Endodermal cell (in vitro differentiated cells): ENCODE measurements around the gene MRFAP1L1. TPM values are rescaled to one million over a fixed set of nuclear protein-coding genes. Genes with fewer than 3 reads are reported as not detected.
A peak's percentile ranks its signal among the peaks of the same experiment; 100 is the strongest.

ENCODE experiments used
- DNase-seq: peaks from one replicate; pipeline ENCODE4 v3.0.0-alpha.2; 2017
- H3K27ac ChIP-seq: 2 replicates; pipeline ENCODE4 v1.5.1; 2013; ENCODE audit warnings: mild to moderate bottlenecking, low read depth, low read length, moderate library complexity
- H3K27me3 ChIP-seq: 2 replicates; pipeline ENCODE4 v1.6.1; 2013; ENCODE audit warnings: mild to moderate bottlenecking, low read length, moderate library complexity; ENCODE audit not compliant: insufficient read depth, control insufficient read depth, poor library complexity, severe bottlenecking
- H3K36me3 ChIP-seq: 2 replicates; pipeline ENCODE4 v1.7.0; 2013; ENCODE audit warnings: mild to moderate bottlenecking, low read length, moderate library complexity; ENCODE audit not compliant: control insufficient read depth, insufficient read depth
- H3K4me1 ChIP-seq: one replicate; pipeline ENCODE4 v1.7.0; 2013; ENCODE audit warnings: low read length; ENCODE audit not compliant: control insufficient read depth, insufficient read depth
- H3K4me3 ChIP-seq: 2 replicates; pipeline ENCODE4 v1.5.1; 2013; ENCODE audit warnings: mild to moderate bottlenecking, low read length, moderate library complexity
- H3K9ac ChIP-seq: 2 replicates; pipeline ENCODE4 v1.6.1; 2013; ENCODE audit warnings: mild to moderate bottlenecking, low read length, moderate library complexity; ENCODE audit not compliant: poor library complexity, severe bottlenecking; ENCODE audit errors: extremely low read depth
- H3K9me3 ChIP-seq: 2 replicates; pipeline ENCODE4 v1.6.1; 2013; ENCODE audit warnings: mild to moderate bottlenecking, low read length, moderate library complexity; ENCODE audit not compliant: control insufficient read depth
- H3K27ac Mint-ChIP-seq: 2 replicates; pipeline ENCODE4 v1.8.0; 2020; ENCODE audit warnings: mixed read lengths
- H3K27me3 Mint-ChIP-seq: 2 replicates; pipeline ENCODE4 v1.8.0; 2021; ENCODE audit warnings: mild to moderate bottlenecking, mixed read lengths; ENCODE audit not compliant: insufficient read depth
- H3K36me3 Mint-ChIP-seq: 2 replicates; pipeline ENCODE4 v1.8.0; 2020; ENCODE audit warnings: low read depth, mixed read lengths
- H3K4me1 Mint-ChIP-seq: 2 replicates; pipeline ENCODE4 v1.8.0; 2020; ENCODE audit warnings: mixed read lengths
- H3K4me3 Mint-ChIP-seq: 2 replicates; pipeline ENCODE4 v1.8.0; 2020; ENCODE audit warnings: mild to moderate bottlenecking, moderate library complexity, mixed read lengths
- H3K9me3 Mint-ChIP-seq: 2 replicates; pipeline ENCODE4 v1.8.0; 2020; ENCODE audit warnings: mild to moderate bottlenecking, mixed read lengths
- CTCF ChIP-seq: fragments of 200-600 bp; sonication (generic); conservative IDR thresholded peaks from 2 replicates; pipeline ENCODE4 v1.5.0; 2021; ENCODE audit warnings: antibody characterized with exemption, mild to moderate bottlenecking
- WGBS, 2 experiments: methylation state at CpG; one replicate each; pipeline versions ENCODE4 v1.1.5 to v1.1.7; 2013; ENCODE audit warnings: missing lambda C conversion rate in 2 of 2, mixed read lengths in 1 of 2; ENCODE audit not compliant: insufficient coverage in 1 of 2, insufficient read length in 1 of 2; 5-methylcytosine and 5-hydroxymethylcytosine counted together
- total RNA-seq, 2 donors: library from RNA; stranded (reverse); fragmentation: NEBNext Ultra II Directional in 1 of 2; extraction: Animal tissue kit (Norgen Biotek cat#: 25700) in 1 of 2; gene quantifications; 2 replicates in 1 of 2; 3 replicates in 1 of 2; pipeline ENCODE4 v1.2.1, GENCODE V29; 2021

Gene MRFAP1L1
- total RNA-seq, 2 donors from 2014 or later = 45.0 to 50.2 TPM

GRCh38 chr4:6703786-6704185, 5.9 kb downstream of the MRFAP1L1 start:
- WGBS, 2 experiments = 88 to 93% methylated on average over 2 to 3 of the region's 3 CpGs
- Mint-ChIP-seq H3K36me3 (peaks cover 84% of the 10 kb centered on the region), H3K27ac (no peak overlapping the region), H3K4me3 (no peak overlapping the region), H3K27me3 (no peaks in the 10 kb centered on the region), H3K9me3 (peaks cover 41% of the 10 kb centered on the region), H3K4me1 (peaks cover 15% of the 10 kb centered on the region)
- no peak overlapping the region for H3K27ac ChIP-seq
- no peaks in the 10 kb centered on the region for H3K4me1 ChIP-seq
- TF ChIP-seq CTCF = no peak
- H3K4me3 ChIP-seq = peak overlapping the region; percentile 37
- no peak for DNase-seq
- no peaks in the 10 kb centered on the region for H3K27me3 ChIP-seq
- no peak overlapping the region for H3K9ac ChIP-seq
- peaks cover 77% of the 10 kb centered on the region for H3K36me3 ChIP-seq
- H3K9me3 ChIP-seq = peaks cover 37% of the 10 kb centered on the region

GRCh38 chr4:6702761-6703160, 6.9 kb downstream of the MRFAP1L1 start:
- Mint-ChIP-seq H3K9me3 (peaks cover 40% of the 10 kb centered on the region), H3K4me1 (peaks cover 5% of the 10 kb centered on the region), H3K4me3 (no peak overlapping the region), H3K27ac (no peak overlapping the region), H3K27me3 (no peaks in the 10 kb centered on the region), H3K36me3 (peaks cover 77% of the 10 kb centered on the region)
- no peak overlapping the region for H3K27ac ChIP-seq
- peaks cover 74% of the 10 kb centered on the region for H3K36me3 ChIP-seq
- no peak for TF ChIP-seq CTCF
- H3K9me3 ChIP-seq = peaks cover 37% of the 10 kb centered on the region
- no peaks in the 10 kb centered on the region for H3K4me1 ChIP-seq
- no peak overlapping the region for H3K4me3 ChIP-seq
- WGBS, 2 experiments = 0% methylated on average over 1 of the region's 1 CpG
- no peak overlapping the region for H3K9ac ChIP-seq
- no peak for DNase-seq
- no peaks in the 10 kb centered on the region for H3K27me3 ChIP-seq

GRCh38 chr4:6701371-6701770, 8.3 kb downstream of the MRFAP1L1 start:
- peak; percentile 75 for TF ChIP-seq CTCF

More at GRCh38 chr4:6701371-6701770, 8.3 kb downstream of the MRFAP1L1 start:
- 78 to 80% methylated on average over 7 to 13 of the region's 13 CpGs for WGBS, 2 experiments
- H3K36me3 ChIP-seq = peaks cover 60% of the 10 kb centered on the region
- no peaks in the 10 kb centered on the region for H3K27me3 ChIP-seq
- H3K27ac ChIP-seq = no peak overlapping the region
- no peaks in the 10 kb centered on the region for H3K27me3 Mint-ChIP-seq
- no peak overlapping the region for H3K27ac Mint-ChIP-seq
- H3K36me3 Mint-ChIP-seq = peaks cover 67% of the 10 kb centered on the region
- no peak overlapping the region for H3K9ac ChIP-seq
- no peaks in the 10 kb centered on the region for H3K4me1 Mint-ChIP-seq
- peaks cover 37% of the 10 kb centered on the region for H3K9me3 ChIP-seq
- no peak overlapping the region for H3K4me3 Mint-ChIP-seq
- H3K9me3 Mint-ChIP-seq = peaks cover 37% of the 10 kb centered on the region
- no peak overlapping the region for H3K4me3 ChIP-seq
- DNase-seq = peak; percentile 91
- H3K4me1 ChIP-seq = no peaks in the 10 kb centered on the region
